HG03469 (cell line): Measurements from ENCODE around the gene HDLBP.
"Not testable (repeated sequence)": the region's sequence is repeated elsewhere in the genome, so short reads cannot be mapped to it uniquely, and the experiment has no call there.

Experiments
- ATAC-seq: cut with Tn5 transposase; IDR thresholded peaks from one replicate; pipeline ENCODE4 v1.9.1; 2021; ENCODE audit warnings: mild to moderate bottlenecking, moderate library complexity, moderate number of reproducible peaks; ENCODE audit not compliant: unreplicated experiment

The HDLBP gene

DNA sequence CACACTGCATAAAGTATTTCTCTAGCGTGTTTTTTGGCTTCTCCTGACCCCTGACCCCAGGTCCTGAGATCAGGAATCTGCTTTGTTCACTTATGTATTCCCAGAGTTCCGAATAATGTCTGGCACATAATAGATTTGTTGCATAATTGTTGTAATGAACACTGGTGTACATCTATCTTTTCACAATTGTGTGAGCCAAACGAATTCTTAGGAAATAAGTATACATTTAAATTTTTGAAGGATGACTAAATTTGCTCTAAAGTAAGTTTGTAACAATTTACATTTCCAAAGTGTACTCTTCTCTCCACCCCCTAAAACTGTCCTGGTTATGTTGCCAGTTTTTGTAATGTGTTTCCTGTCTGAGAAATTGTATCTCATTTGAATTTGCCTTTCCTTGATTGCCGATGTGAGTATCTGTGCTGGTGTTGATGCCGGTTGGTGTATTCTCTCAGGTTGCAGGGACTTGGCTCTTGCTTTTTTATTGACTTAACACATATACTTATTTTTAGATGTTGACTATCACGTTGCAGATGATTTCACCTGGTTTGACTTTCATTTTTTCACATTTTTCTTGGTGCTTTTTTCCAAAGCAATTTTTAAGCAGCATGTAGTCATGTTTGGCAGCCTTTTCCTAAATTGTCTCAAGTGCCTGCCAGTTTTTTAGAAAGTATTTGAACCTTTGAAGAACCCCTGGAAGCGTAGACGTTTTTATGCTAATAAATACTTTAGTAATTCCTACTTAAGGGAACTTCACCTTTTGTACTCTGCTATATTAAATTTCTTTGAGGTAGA, 24.6 kb upstream of the HDLBP start:
- ATAC-seq: no peak

- no peak for ATAC-seq
Measured at GRCh38 chr2:241334813-241335212, 19.3 kb upstream of the HDLBP start.

GRCh38 chr2:241330616-241330981, 15.1 kb upstream of the HDLBP start:
- ATAC-seq: no peak

GRCh38 chr2:241329669-241330615, 14.5 kb upstream of the HDLBP start:
- ATAC-seq: no peak

GRCh38 chr2:241325257-241325656, 9.8 kb upstream of the HDLBP start:
- ATAC-seq: no peak

- no peak for ATAC-seq
Measured at GRCh38 chr2:241324775-241325174, 9.3 kb upstream of the HDLBP start.

DNA sequence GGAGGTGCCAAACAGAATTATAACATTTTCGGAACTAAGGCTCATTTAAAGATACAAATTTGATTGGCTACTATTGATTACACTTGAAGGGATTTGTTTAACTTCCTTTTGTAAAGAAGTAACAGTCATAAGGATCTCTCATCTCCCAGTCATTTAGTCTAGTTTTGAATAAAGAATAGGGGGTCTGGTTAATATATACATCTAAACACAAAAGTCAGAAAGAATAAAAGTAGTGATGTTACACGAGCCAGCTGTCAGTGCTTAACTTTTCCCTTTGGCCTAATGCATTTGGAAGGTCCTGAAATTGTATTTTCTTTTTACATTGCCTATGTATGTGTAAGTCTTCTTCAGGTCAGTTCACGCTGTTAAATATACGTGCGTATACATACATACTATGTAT, 8.3 kb upstream of the HDLBP start:
- no peak for ATAC-seq

GRCh38 chr2:241321886-241322285, 6.4 kb upstream of the HDLBP start:
- no peak for ATAC-seq

GRCh38 chr2:241321033-241321432, 5.6 kb upstream of the HDLBP start:
- no peak for ATAC-seq

- ATAC-seq: no peak
Measured at GRCh38 chr2:241320394-241320793, 4.9 kb upstream of the HDLBP start.

DNA sequence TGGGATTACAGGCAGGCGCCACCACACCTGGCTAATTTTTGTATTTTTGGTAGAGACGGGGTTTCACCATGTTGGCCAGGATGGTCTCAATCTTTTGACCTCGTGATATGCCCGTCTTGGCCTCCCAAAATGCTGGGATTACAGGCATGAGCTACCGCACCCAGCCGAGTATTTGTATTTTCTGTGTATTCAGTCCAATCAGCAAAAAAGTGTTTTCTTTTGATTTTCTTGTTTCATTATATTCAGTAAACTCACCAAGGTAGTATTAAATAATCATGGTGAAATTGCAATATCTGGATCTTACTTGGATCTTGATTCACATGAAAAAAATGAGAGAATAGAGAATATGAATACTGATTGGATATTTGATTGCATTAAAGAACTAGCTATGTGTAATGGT, 3.4 kb upstream of the HDLBP start:
- not testable (repeated sequence) for ATAC-seq

- ATAC-seq: no peak
Measured at GRCh38 chr2:241317391-241317790, 1.9 kb upstream of the HDLBP start.

DNA sequence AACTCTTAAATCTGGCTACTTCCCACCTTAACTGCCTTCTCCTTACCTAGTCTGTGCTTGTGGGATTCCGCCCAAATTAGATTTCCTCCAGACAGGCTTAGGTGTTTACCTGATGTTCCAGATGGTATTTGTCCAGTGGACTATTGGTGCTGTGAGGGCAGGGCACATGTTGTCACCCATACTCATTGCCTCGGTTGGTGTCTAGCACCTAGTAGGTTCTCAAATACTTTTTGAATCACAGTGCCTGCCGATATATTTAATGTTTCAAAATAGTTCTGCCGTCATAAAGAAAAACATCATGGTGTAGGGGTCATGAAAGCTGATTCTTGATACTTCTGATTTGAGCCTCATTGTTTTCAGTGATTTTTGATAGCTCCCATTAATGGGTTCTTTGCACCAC, 1.4 kb upstream of the HDLBP start:
- ATAC-seq: no peak

DNA sequence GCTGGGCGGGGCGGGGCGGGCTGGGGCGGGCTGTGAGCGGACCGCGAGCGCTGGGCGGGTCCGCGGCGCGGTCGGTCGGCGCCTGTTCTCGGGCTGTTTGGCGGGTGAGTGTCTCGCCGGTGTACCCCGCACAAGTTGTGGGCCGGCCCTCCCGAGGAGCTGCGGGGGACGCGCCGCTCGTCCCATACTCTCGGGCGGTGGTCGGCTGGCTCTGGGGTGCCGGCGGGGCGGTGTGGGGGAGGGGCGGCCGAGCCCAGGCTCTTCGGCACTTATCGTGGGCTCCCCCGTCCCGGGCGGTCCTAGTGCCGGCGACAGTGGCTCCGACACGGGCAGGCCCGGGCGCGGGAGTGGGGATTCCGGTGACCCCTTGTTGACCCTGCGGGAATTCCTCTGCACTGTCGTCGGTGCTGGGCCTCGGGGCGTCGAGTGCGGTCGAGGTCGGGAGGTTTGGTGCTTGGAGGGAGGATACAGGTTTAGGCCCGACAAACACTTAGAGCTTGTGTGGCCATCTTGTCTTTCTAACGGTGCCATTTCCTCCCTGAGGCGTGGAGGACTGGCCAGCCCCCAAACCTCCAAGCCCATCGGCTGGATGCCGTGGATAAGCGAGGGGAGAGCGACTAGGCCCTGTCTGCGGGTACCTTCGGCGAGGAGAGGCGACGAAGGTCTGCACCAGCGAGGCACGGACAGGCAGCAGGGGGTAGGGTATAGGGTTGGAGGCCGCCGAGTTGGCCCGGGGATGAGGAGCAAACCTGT, 583 bp upstream of the HDLBP start, which contains the start of gene SEPTIN2:
Gene SEPTIN2, plus strand, starts transcription at position 47 of the 753 bp plus-strand sequence. CDS start 8,308 bp downstream, outside the sequence.
- peak; percentile 17 for ATAC-seq

DNA sequence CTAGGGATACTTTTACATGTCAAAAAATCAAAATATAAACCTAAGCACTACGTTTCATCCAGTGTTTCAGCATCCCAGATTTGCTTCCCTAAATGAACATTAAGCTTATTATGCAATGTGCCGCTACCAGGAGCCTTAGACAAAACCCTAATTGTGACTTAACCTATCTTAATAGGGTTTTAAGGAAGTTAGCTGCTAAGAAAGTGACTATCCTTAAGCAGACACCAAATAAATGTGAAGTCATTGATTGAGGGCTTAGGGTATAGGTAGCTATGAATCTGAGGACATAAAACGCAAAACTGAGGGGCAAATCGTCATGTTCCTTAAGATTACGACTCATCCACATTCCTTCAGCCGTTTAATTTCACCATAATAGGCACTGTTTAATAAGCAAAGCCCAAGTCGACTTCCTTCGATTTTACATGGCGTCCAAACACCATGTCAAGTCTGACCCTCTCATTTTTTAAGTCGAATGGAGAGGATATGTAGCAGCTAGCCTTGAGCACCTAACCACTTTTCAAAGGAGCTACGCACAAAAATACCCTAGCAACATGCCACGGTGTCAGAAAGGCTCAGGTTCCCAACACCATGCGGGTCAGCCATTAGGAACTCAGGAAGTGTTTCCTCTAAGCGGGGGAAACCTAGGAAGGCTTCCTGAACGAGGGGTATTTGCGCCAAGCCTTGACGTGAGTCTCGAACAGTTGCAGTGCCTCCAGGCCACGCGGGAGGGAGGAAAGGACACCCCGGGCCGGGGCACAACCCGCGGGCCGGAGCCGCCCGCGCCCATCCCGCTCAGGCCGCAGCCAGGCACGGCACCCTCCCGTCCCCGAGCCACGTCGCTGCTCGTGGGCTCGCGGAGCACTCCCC, 1.0 kb downstream of the HDLBP start:
- ATAC-seq: peak; percentile 0

DNA sequence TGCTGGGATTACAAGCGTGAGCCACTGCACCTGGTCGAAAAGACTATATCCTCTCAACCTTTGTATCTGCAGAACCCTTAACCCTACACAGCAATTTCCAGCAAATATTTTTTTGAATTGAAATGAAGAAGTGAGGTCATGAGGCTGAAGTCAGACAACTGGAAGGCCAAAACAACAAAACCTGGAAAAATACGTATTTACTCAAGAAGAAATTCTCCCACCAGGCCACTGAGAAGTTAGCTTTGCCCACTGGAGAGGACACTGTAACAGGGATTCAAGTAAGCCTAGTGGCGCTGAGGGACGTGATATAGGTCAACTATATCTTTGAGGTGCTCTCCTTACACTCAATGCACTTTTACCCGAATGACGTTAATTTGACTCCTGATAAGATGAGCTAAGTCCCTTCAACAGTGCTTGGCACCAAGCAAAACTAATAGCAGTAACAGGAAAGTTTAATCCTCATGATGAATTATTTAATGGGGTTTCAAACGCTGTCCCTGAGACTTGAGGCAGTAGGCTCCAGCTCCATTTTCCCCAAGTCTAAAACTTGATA, 1.9 kb downstream of the HDLBP start:
- ATAC-seq: no peak

GRCh38 chr2:241312082-241312481, 3.4 kb downstream of the HDLBP start:
- ATAC-seq: no peak

- no peak for ATAC-seq
Measured at GRCh38 chr2:241310917-241311566, 4.4 kb downstream of the HDLBP start.

DNA sequence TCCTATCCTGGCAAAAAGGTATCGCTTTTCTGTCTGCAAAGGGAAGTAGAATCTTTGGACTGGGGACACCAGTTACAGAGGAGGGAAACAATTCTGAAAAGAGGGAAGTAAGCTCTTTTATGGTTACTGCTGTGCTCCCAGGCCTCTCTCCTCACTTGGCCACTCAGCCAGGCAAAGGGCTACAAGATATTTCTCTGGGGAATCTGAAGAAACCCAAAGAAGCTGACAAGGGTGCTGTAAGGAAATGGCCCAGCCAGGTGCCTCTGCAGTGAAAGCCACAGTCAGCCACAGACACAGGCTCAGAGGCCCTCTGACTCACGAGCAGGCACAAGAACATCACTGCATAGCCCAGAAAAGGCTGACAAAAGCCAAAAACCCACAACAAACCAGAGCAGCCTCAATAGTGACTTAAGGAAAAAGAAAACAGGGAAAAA, 5.8 kb downstream of the HDLBP start:
- peak; percentile 43 for ATAC-seq
